ENCODE measurements around the gene CX3CR1. TPM values are rescaled to one million over a fixed set of nuclear protein-coding genes. Genes with fewer than 3 reads are reported as not detected.
A peak's percentile ranks its signal among the peaks of the same experiment; 100 is the strongest.

Gene CX3CR1
- total and polyA plus RNA-seq, 10 of the 15 experiments (the other 5 are each of a cell fraction or from before 2014, with no cell fraction given) = 0.05 to 0.53 (median 0.15) TPM

DNA sequence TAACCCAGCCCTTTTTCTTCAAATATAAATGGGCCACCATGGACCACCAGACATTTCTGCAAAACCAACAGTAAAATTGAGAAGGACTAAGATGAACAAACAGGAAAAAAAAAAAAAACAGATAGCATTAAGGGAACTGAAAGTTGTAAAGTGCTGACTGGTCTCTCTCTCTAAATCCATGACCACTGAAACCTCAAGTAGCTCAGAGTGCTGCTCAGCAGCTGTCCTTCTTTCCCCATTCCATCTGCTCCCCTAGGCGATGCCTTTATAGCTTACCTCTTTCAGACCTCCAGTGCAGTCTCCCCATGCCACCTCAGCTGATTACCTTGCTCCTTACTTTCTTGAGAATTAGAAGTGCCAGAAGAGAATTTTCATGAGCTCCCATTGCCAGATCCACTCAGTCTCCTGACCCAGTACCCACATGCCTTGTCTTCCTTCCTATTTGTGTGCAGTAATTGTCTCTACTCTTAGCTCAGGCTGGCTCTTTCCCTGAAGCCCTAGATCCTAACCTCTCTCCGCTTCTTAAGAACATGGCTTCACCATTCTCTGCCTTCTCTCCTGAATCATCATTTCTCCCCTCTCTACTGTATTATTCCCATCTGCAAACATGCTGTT, 63.6 kb downstream of the CX3CR1 start (continued):
- TF ChIP-seq ZNF384 (IDR thresholded peaks at IDR 0.05; ENCODE audit: borderline replicate concordance, low read depth, low read length) (peak; percentile 98), MXI1 (IDR thresholded peaks at IDR 0.05; ENCODE audit: low read depth, low read length) (no peak), RCOR1 (conservative IDR thresholded peaks at IDR 0.05; ENCODE audit: low read depth, low read length) (peak; percentile 72; the same call in 1 of the 2 replicates), SIN3A (IDR thresholded peaks at IDR 0.05; ENCODE audit: low read depth, low read length) (no peak), ZNF24 (IDR thresholded peaks at IDR 0.05) (no peak), TBL1XR1 (IDR thresholded peaks at IDR 0.05; ENCODE audit: low read depth, low read length) (no peak), ETV6 (conservative IDR thresholded peaks at IDR 0.05 in 1 of 2, IDR thresholded peaks at IDR 0.05 in 1 of 2; ENCODE audit: borderline replicate concordance in 1 of 2, low read depth in 1 of 2) (peak in 1 of 2 experiments; percentile 83; a peak in 2 of 4 replicates), TCF7 (IDR thresholded peaks at IDR 0.05; ENCODE audit: borderline replicate concordance) (no peak), TCF12 (IDR thresholded peaks at IDR 0.05; ENCODE audit: low read depth, low read length) (peak; percentile 99), KLF5 (IDR thresholded peaks at IDR 0.05; ENCODE audit: partially characterized antibody) (no peak), SP1 (IDR thresholded peaks at IDR 0.05; ENCODE audit: low read depth, low read length) (no peak), STAT3 (IDR thresholded peaks at IDR 0.05; ENCODE audit: low read depth, low read length) (no peak), RBBP5 (conservative IDR thresholded peaks at IDR 0.05) (no peak), CHD2 (IDR thresholded peaks at IDR 0.05; ENCODE audit: borderline replicate concordance, low read depth, low read length) (no peak), NR2C2 (IDR thresholded peaks at IDR 0.05; ENCODE audit: borderline replicate concordance, control insufficient read depth, insufficient read length, low read depth) (no peak)
- TF ChIP-seq, protein P1, sequence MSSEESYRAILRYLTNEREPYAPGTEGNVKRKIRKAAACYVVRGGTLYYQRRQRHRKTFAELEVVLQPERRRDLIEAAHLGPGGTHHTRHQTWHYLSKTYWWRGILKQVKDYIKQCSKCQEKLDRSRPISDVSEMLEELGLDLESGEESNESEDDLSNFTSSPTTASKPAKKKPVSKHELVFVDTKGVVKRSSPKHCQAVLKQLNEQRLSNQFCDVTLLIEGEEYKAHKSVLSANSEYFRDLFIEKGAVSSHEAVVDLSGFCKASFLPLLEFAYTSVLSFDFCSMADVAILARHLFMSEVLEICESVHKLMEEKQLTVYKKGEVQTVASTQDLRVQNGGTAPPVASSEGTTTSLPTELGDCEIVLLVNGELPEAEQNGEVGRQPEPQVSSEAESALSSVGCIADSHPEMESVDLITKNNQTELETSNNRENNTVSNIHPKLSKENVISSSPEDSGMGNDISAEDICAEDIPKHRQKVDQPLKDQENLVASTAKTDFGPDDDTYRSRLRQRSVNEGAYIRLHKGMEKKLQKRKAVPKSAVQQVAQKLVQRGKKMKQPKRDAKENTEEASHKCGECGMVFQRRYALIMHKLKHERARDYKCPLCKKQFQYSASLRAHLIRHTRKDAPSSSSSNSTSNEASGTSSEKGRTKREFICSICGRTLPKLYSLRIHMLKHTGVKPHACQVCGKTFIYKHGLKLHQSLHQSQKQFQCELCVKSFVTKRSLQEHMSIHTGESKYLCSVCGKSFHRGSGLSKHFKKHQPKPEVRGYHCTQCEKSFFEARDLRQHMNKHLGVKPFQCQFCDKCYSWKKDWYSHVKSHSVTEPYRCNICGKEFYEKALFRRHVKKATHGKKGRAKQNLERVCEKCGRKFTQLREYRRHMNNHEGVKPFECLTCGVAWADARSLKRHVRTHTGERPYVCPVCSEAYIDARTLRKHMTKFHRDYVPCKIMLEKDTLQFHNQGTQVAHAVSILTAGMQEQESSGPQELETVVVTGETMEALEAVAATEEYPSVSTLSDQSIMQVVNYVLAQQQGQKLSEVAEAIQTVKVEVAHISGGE (CRISPR knock-in tag; IDR thresholded peaks at IDR 0.05) = no peak
- TF ChIP-seq, protein P2, sequence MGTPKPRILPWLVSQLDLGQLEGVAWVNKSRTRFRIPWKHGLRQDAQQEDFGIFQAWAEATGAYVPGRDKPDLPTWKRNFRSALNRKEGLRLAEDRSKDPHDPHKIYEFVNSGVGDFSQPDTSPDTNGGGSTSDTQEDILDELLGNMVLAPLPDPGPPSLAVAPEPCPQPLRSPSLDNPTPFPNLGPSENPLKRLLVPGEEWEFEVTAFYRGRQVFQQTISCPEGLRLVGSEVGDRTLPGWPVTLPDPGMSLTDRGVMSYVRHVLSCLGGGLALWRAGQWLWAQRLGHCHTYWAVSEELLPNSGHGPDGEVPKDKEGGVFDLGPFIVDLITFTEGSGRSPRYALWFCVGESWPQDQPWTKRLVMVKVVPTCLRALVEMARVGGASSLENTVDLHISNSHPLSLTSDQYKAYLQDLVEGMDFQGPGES (IDR thresholded peaks at IDR 0.05) = no peak
- TF ChIP-seq, protein P3, sequence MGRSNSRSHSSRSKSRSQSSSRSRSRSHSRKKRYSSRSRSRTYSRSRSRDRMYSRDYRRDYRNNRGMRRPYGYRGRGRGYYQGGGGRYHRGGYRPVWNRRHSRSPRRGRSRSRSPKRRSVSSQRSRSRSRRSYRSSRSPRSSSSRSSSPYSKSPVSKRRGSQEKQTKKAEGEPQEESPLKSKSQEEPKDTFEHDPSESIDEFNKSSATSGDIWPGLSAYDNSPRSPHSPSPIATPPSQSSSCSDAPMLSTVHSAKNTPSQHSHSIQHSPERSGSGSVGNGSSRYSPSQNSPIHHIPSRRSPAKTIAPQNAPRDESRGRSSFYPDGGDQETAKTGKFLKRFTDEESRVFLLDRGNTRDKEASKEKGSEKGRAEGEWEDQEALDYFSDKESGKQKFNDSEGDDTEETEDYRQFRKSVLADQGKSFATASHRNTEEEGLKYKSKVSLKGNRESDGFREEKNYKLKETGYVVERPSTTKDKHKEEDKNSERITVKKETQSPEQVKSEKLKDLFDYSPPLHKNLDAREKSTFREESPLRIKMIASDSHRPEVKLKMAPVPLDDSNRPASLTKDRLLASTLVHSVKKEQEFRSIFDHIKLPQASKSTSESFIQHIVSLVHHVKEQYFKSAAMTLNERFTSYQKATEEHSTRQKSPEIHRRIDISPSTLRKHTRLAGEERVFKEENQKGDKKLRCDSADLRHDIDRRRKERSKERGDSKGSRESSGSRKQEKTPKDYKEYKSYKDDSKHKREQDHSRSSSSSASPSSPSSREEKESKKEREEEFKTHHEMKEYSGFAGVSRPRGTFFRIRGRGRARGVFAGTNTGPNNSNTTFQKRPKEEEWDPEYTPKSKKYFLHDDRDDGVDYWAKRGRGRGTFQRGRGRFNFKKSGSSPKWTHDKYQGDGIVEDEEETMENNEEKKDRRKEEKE (IDR thresholded peaks at IDR 0.05) = no peak
- TF ChIP-seq, protein P4, sequence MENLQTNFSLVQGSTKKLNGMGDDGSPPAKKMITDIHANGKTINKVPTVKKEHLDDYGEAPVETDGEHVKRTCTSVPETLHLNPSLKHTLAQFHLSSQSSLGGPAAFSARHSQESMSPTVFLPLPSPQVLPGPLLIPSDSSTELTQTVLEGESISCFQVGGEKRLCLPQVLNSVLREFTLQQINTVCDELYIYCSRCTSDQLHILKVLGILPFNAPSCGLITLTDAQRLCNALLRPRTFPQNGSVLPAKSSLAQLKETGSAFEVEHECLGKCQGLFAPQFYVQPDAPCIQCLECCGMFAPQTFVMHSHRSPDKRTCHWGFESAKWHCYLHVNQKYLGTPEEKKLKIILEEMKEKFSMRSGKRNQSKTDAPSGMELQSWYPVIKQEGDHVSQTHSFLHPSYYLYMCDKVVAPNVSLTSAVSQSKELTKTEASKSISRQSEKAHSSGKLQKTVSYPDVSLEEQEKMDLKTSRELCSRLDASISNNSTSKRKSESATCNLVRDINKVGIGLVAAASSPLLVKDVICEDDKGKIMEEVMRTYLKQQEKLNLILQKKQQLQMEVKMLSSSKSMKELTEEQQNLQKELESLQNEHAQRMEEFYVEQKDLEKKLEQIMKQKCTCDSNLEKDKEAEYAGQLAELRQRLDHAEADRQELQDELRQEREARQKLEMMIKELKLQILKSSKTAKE (IDR thresholded peaks at IDR 0.05; ENCODE audit: low read depth, poor library complexity, severe bottlenecking) = peak; percentile 26
- TF ChIP-seq, protein P5, sequence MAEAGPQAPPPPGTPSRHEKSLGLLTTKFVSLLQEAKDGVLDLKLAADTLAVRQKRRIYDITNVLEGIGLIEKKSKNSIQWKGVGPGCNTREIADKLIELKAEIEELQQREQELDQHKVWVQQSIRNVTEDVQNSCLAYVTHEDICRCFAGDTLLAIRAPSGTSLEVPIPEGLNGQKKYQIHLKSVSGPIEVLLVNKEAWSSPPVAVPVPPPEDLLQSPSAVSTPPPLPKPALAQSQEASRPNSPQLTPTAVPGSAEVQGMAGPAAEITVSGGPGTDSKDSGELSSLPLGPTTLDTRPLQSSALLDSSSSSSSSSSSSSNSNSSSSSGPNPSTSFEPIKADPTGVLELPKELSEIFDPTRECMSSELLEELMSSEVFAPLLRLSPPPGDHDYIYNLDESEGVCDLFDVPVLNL (IDR thresholded peaks at IDR 0.05; ENCODE audit: low read depth, low read length) = no peak
